WTC11 (cell line): Measurements from ENCODE around the gene PPP1R11. TPM values are rescaled to one million over a fixed set of nuclear protein-coding genes. Genes with fewer than 3 reads are reported as not detected.

Experiments
- ATAC-seq: fragments of 200-7000 bp; cut with Tn5 transposase; 2 replicates; pipeline ENCODE4 v1.10.0; 2021; ENCODE audit warnings: mild to moderate bottlenecking, moderate library complexity
- CTCF ChIA-PET: fragments of 300-600 bp; sonication (Branson Sonifier 250); formaldehyde crosslinking; loops from one replicate; lab custom pipeline; 2021; ENCODE audit warnings: antibody characterized with exemption; lab: Charles Lee
- POLR2A ChIA-PET: fragments of 350-600 bp; sonication (Branson Sonifier 250); formaldehyde crosslinking; loops from one replicate; lab custom pipeline; 2021; ENCODE audit warnings: antibody characterized with exemption; lab: Charles Lee
- DNase-seq: peaks from one replicate; pipeline ENCODE4 v3.0.0; 2021; ENCODE audit warnings: low spot score
- H3K27ac Mint-ChIP-seq: 2 replicates; pipeline ENCODE4 v1.8.0; 2021; ENCODE audit warnings: mixed read lengths
- H3K27me3 Mint-ChIP-seq: 2 replicates; pipeline ENCODE4 v1.8.0; 2021; ENCODE audit warnings: low read depth, mild to moderate bottlenecking, moderate library complexity, mixed read lengths
- H3K36me3 Mint-ChIP-seq: 2 replicates; pipeline ENCODE4 v1.8.0; 2021; ENCODE audit warnings: mixed read lengths
- H3K4me1 Mint-ChIP-seq: 2 replicates; pipeline ENCODE4 v1.8.0; 2022; ENCODE audit warnings: mixed read lengths
- H3K4me3 Mint-ChIP-seq: 2 replicates; pipeline ENCODE4 v1.8.0; 2021; ENCODE audit warnings: mild to moderate bottlenecking, moderate library complexity, mixed read lengths
- H3K9me3 Mint-ChIP-seq: 2 replicates; pipeline ENCODE4 v1.8.0; 2021; ENCODE audit warnings: mixed read lengths
- ATF1 ChIP-seq: sonication (generic); formaldehyde crosslinking; IDR thresholded peaks from 2 replicates; pipeline ENCODE4 v1.8.1; 2023; ENCODE audit warnings: mild to moderate bottlenecking, moderate library complexity, missing genetic modification reagents
- ATF2 ChIP-seq: sonication (generic); formaldehyde crosslinking; IDR thresholded peaks from 2 replicates; pipeline ENCODE4 v1.8.1; 2022; ENCODE audit warnings: low read depth, missing genetic modification reagents, borderline replicate concordance
- CDX4 ChIP-seq: fragments of 250-450 bp; sonication (Bioruptor Pico); IDR thresholded peaks from 2 replicates; pipeline ENCODE4 v1.9.0; 2021; ENCODE audit warnings: moderate library complexity, mild to moderate bottlenecking, inconsistent platforms, borderline replicate concordance
- CREB1 ChIP-seq: sonication (generic); formaldehyde crosslinking; IDR thresholded peaks from 2 replicates; pipeline ENCODE4 v1.8.0; 2023; ENCODE audit warnings: mild to moderate bottlenecking, missing genetic modification reagents
- CREM ChIP-seq: sonication (generic); formaldehyde crosslinking; IDR thresholded peaks from 2 replicates; pipeline ENCODE4 v1.8.1; 2022; ENCODE audit warnings: mild to moderate bottlenecking, missing genetic modification reagents, moderate library complexity
- CTCF ChIP-seq: fragments of 200-600 bp; IDR thresholded peaks from 2 replicates; pipeline ENCODE4 v1.8.0; 2022; ENCODE audit warnings: antibody characterized with exemption
- FOXK1 ChIP-seq: sonication (generic); formaldehyde crosslinking; IDR thresholded peaks from 2 replicates; pipeline ENCODE4 v1.8.0; 2022; ENCODE audit warnings: mild to moderate bottlenecking, moderate library complexity, missing genetic modification reagents
- HMGXB4 ChIP-seq: sonication (generic); formaldehyde crosslinking; IDR thresholded peaks from 2 replicates; pipeline ENCODE4 v1.8.1; 2023; ENCODE audit warnings: mild to moderate bottlenecking, moderate library complexity, missing genetic modification reagents
- MYBL2 ChIP-seq: sonication (generic); formaldehyde crosslinking; IDR thresholded peaks from 2 replicates; pipeline ENCODE4 v1.8.1; 2023; ENCODE audit warnings: mild to moderate bottlenecking, moderate library complexity, missing genetic modification reagents
- NFYB ChIP-seq: sonication (generic); formaldehyde crosslinking; conservative IDR thresholded peaks from 2 replicates; pipeline ENCODE4 v1.8.0; 2022; ENCODE audit warnings: low read depth, missing genetic modification reagents
- NR1H2 ChIP-seq: sonication (generic); formaldehyde crosslinking; IDR thresholded peaks from 2 replicates; pipeline ENCODE4 v1.9.0; 2021; ENCODE audit warnings: mild to moderate bottlenecking, moderate library complexity, missing genetic modification reagents
- PREB ChIP-seq: sonication (generic); formaldehyde crosslinking; IDR thresholded peaks from 2 replicates; pipeline ENCODE4 v1.8.1; 2022; ENCODE audit warnings: mild to moderate bottlenecking, missing genetic modification reagents, moderate library complexity, borderline replicate concordance
- PRRX2 ChIP-seq: fragments of 250-450 bp; sonication (Bioruptor Pico); IDR thresholded peaks from 2 replicates; pipeline ENCODE4 v1.8.0; 2021; ENCODE audit warnings: mild to moderate bottlenecking
- RORB ChIP-seq: fragments of 250-450 bp; sonication (Bioruptor Pico); IDR thresholded peaks from 2 replicates; pipeline ENCODE4 v1.9.0; 2021; ENCODE audit warnings: mild to moderate bottlenecking
- SP1 ChIP-seq: sonication (generic); formaldehyde crosslinking; conservative IDR thresholded peaks from 2 replicates; pipeline ENCODE4 v1.8.1; 2022; ENCODE audit warnings: missing genetic modification reagents
- USF1 ChIP-seq: sonication (generic); formaldehyde crosslinking; IDR thresholded peaks from 2 replicates; pipeline ENCODE4 v1.8.0; 2022; ENCODE audit warnings: mild to moderate bottlenecking, missing genetic modification reagents
- ZMAT4 ChIP-seq: fragments of 250-450 bp; sonication (Bioruptor Pico); IDR thresholded peaks from 2 replicates; pipeline ENCODE4 v1.9.0; 2021; ENCODE audit warnings: mild to moderate bottlenecking
- ZNF396 ChIP-seq: fragments of 250-450 bp; sonication (Bioruptor Pico); IDR thresholded peaks from 2 replicates; pipeline ENCODE4 v1.8.0; 2021; ENCODE audit warnings: mild to moderate bottlenecking, moderate library complexity, borderline replicate concordance
- ZNF425 ChIP-seq: fragments of 250-450 bp; sonication (Bioruptor Pico); conservative IDR thresholded peaks from 2 replicates; pipeline ENCODE4 v1.9.0; 2021; ENCODE audit warnings: mild to moderate bottlenecking
- ZNF671 ChIP-seq: fragments of 250-450 bp; sonication (Bioruptor Pico); IDR thresholded peaks from 2 replicates; pipeline ENCODE4 v1.8.0; 2021; ENCODE audit warnings: mild to moderate bottlenecking
- total RNA-seq: library from RNA; stranded (reverse); gene quantifications from 3 replicates; pipeline ENCODE4 v1.2.3, GENCODE V29; 2021

PPP1R11 gene
- total RNA-seq, 1 experiment from 2014 or later = 25.0 TPM

- POLR2A ChIA-PET = interaction anchor here (1.3 to 1.5 kb wide), 2 partner anchors 15 to 214 kb away, joined by 3 read pairs; no protein-coding TSS in a partner anchor
- TF ChIP-seq CREM (no peak), SP1 (CRISPR knock-in tag) (no peak), CDX4 (CRISPR knock-in tag) (no peak), MYBL2 (no peak), NFYB (CRISPR knock-in tag) (no peak), PRRX2 (CRISPR knock-in tag) (no peak), ATF1 (CRISPR knock-in tag) (no peak), ZNF396 (CRISPR knock-in tag) (no peak), PREB (CRISPR knock-in tag) (no peak), FOXK1 (CRISPR knock-in tag) (no peak), CTCF (no peak), USF1 (CRISPR knock-in tag) (no peak), CREB1 (no peak), ZNF671 (CRISPR knock-in tag) (no peak), ZMAT4 (CRISPR knock-in tag) (no peak), HMGXB4 (CRISPR knock-in tag) (no peak), RORB (no peak), NR1H2 (CRISPR knock-in tag) (no peak), ZNF425 (CRISPR knock-in tag) (no peak), ATF2 (CRISPR knock-in tag) (no peak)
- peaks cover 29% of the 10 kb centered on the region for H3K4me1 Mint-ChIP-seq
- peaks cover 13% of the 10 kb centered on the region; the same call in 1 of the 2 replicates for H3K36me3 Mint-ChIP-seq
- no peak for DNase-seq
- H3K27ac Mint-ChIP-seq = peak overlapping the region; percentile 94
- no peaks in the 10 kb centered on the region for H3K27me3 Mint-ChIP-seq
- H3K9me3 Mint-ChIP-seq = no peaks in the 10 kb centered on the region
- CTCF ChIA-PET = interaction anchor here (1.2 to 3.0 kb wide), 3 partner anchors 13 to 412 kb away, joined by 4 to 16 read pairs (median 10); partner anchors contain the start of gene RNF39
- no peak; the same call in 1 of the 2 replicates for ATAC-seq
- peak overlapping the region; percentile 98 for H3K4me3 Mint-ChIP-seq
These were observed 5.0 kb upstream of the PPP1R11 start for GRCh38 chr6:30061858-30062458.
